ENCODE data around the gene MAP4K5.
"Not testable (repeated sequence)": the region's sequence is repeated elsewhere in the genome, so short reads cannot be mapped to it uniquely, and the experiment has no call there.

MAP4K5 gene

GRCh38 chr14:50532502-50533240 is at the start of gene MAP4K5:
Gene MAP4K5 (minus strand): TSS chr14:50532569. CDS start chr14:50532049, 520 bp downstream.
- peak; percentile 96 for DNase-seq

- DNase-seq, result no peak
Observed at GRCh38 chr14:50578433-50578832, 46.1 kb upstream of the MAP4K5 start.

GRCh38 chr14:50577982-50578381 is 45.6 kb upstream of the MAP4K5 start:
- DNase-seq, result no peak

GRCh38 chr14:50575769-50576168 is 43.4 kb upstream of the MAP4K5 start:
- DNase-seq, result no peak

GRCh38 chr14:50573862-50574261 is 41.5 kb upstream of the MAP4K5 start:
- DNase-seq, result no peak

GRCh38 chr14:50569714-50570274 is 37.4 kb upstream of the MAP4K5 start:
- no peak for DNase-seq

GRCh38 chr14:50562841-50563240 is 30.5 kb upstream of the MAP4K5 start:
- DNase-seq, result no peak

GRCh38 chr14:50560931-50561285 is 28.5 kb upstream of the MAP4K5 start:
- DNase-seq, result peak; percentile 70

- peak; percentile 91 for DNase-seq
Observed at GRCh38 chr14:50559990-50560930, 27.9 kb upstream of the MAP4K5 start, which contains the start of gene ATL1. Gene ATL1 (plus strand): TSS chr14:50560145. CDS start chr14:50560266, 121 bp downstream.

GRCh38 chr14:50552796-50553195 is 20.4 kb upstream of the MAP4K5 start:
- not testable (repeated sequence) for DNase-seq

- DNase-seq, result no peak
Observed at GRCh38 chr14:50551877-50552276, 19.5 kb upstream of the MAP4K5 start.

- DNase-seq, result no peak
Observed at GRCh38 chr14:50550294-50550693, 17.9 kb upstream of the MAP4K5 start.

- DNase-seq, result no peak
Observed at GRCh38 chr14:50545618-50546017, 13.2 kb upstream of the MAP4K5 start.

GRCh38 chr14:50544911-50545310 is 12.5 kb upstream of the MAP4K5 start:
- no peak for DNase-seq

GRCh38 chr14:50542941-50543418 is 10.6 kb upstream of the MAP4K5 start:
- no peak for DNase-seq

- DNase-seq, result no peak
Observed at GRCh38 chr14:50541159-50541567, 8.8 kb upstream of the MAP4K5 start.

- DNase-seq, result no peak
Observed at GRCh38 chr14:50539051-50539450, 6.7 kb upstream of the MAP4K5 start.

- not testable (repeated sequence) for DNase-seq
Observed at GRCh38 chr14:50538034-50538433, 5.7 kb upstream of the MAP4K5 start.

GRCh38 chr14:50534997-50535396 is 2.6 kb upstream of the MAP4K5 start:
- no peak for DNase-seq

- no peak for DNase-seq
Observed at GRCh38 chr14:50534416-50534815, 2.0 kb upstream of the MAP4K5 start.

- DNase-seq, result no peak
Observed at GRCh38 chr14:50533806-50534205, 1.4 kb upstream of the MAP4K5 start.

GRCh38 chr14:50533241-50533705 is 904 bp upstream of the MAP4K5 start:
- DNase-seq, result no peak

Measured in islet precursor cell (in vitro differentiated cells).